ENCODE results near the gene TFAP2A.

DNA sequence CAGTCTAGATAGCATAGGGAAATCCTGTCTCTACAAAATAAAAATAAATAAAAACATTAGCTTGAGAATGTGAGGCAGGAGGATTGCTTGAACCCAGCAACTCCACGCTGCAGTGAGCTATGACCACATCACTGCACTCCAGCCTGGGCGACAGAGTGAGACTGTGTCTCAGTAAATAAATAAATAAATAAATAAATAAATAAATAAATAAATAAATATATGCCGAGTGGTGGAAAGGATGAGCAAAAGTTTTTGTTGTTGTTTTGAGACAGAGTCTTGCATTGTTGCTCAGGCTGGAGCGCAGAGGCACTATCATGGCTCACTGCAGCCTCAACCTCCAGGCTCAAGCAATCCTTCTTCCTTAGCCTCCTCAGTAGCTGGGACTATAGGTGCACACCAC is 53.4 kb downstream of the TFAP2A start:
- TF ChIP-seq EP300 (IDR thresholded peaks at IDR 0.05) (no peak), POLR2A (IDR thresholded peaks at IDR 0.05) (no peak)
- TF ChIP-seq, protein P1, sequence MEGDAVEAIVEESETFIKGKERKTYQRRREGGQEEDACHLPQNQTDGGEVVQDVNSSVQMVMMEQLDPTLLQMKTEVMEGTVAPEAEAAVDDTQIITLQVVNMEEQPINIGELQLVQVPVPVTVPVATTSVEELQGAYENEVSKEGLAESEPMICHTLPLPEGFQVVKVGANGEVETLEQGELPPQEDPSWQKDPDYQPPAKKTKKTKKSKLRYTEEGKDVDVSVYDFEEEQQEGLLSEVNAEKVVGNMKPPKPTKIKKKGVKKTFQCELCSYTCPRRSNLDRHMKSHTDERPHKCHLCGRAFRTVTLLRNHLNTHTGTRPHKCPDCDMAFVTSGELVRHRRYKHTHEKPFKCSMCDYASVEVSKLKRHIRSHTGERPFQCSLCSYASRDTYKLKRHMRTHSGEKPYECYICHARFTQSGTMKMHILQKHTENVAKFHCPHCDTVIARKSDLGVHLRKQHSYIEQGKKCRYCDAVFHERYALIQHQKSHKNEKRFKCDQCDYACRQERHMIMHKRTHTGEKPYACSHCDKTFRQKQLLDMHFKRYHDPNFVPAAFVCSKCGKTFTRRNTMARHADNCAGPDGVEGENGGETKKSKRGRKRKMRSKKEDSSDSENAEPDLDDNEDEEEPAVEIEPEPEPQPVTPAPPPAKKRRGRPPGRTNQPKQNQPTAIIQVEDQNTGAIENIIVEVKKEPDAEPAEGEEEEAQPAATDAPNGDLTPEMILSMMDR (IDR thresholded peaks at IDR 0.05) = no peak
